Measurements from ENCODE around the gene RCBTB2. TPM values are rescaled to one million over a fixed set of nuclear protein-coding genes. Genes with fewer than 3 reads are reported as not detected.

Gene RCBTB2
- total RNA-seq, 1 experiment from 2014 or later = 11.7 TPM

DNA sequence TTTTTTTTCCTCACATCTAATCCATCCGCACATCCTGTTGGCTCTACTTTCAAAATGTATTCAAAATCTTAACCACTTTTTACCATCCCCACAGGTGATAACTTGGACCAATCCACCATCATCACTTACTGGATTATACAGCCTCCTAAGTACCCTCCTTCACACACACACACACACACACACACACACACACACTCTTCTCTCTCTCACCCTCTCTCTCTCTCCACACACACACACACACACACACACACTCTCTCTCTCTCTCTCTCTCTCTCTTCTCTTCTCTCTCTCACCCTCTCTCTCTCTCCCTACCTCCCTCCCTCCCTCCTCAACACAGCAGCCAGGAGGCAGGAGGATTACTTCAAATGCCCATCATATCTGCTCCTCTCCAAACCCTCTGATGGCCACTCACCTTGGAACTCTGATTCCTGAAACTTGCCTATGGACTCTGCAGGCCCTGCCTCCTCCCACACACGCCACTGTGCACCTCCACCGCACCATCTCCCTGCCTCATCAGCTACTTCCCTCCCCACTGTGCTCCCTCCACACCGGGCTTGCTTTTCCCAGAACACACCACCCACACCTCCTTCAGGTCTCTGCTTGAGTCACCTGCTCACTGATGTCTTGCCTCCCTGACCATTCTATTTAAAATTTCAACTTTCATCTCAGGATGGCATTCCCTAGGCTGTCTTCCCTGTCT lies 39.7 kb downstream of the RCBTB2 start:
- Histone ChIP-seq H3K4ac (ENCODE audit: low read depth, low read length) (no peak overlapping the region), H4K8ac (replicated peaks; ENCODE audit: insufficient read length, low read depth, low read length) (no peak overlapping the region), H2BK20ac (ENCODE audit: low read depth, low read length, poor library complexity, severe bottlenecking) (no peak overlapping the region), H3K27ac (ENCODE audit: insufficient read length, low read depth, low read length) (no peak overlapping the region), H3K4me1 (ENCODE audit: insufficient read depth, low read length) (peaks cover 3% of the 10 kb centered on the region), H3K23ac (ENCODE audit: insufficient read length, low read depth, low read length) (no peak overlapping the region), H2BK15ac (ENCODE audit: low read depth, low read length) (no peak overlapping the region), H3K23me2 (ENCODE audit: insufficient read length, low read depth, low read length, poor library complexity, severe bottlenecking) (no peaks in the 10 kb centered on the region), H3K9ac (ENCODE audit: extremely low read depth, insufficient read length, low read length) (no peak overlapping the region), H3T11ph (ENCODE audit: low read length) (no peak overlapping the region), H3K9me3 (ENCODE audit: control insufficient read depth, low read depth, low read length) (no peaks in the 10 kb centered on the region), H2AK5ac (ENCODE audit: insufficient read length, low read length) (no peak overlapping the region), H2BK120ac (ENCODE audit: low read depth, low read length, poor library complexity, severe bottlenecking) (no peak overlapping the region), H4K91ac (ENCODE audit: insufficient read length, low read depth, low read length) (no peak overlapping the region), H2BK5ac (ENCODE audit: insufficient read length, low read length) (no peak overlapping the region), H4K5ac (ENCODE audit: insufficient read length, low read depth, low read length) (no peak overlapping the region), H3K14ac (ENCODE audit: insufficient read depth, low read length) (no peak overlapping the region), H4K20me1 (ENCODE audit: control insufficient read depth, insufficient read depth, insufficient read length) (no peaks in the 10 kb centered on the region), H2AFZ (ENCODE audit: low read length) (no peak overlapping the region), H3K27me3 (ENCODE audit: insufficient read depth, low read length) (no peaks in the 10 kb centered on the region), H2BK12ac (ENCODE audit: insufficient read length, low read depth, low read length) (no peak overlapping the region), H3K4me2 (ENCODE audit: insufficient read depth, insufficient read length, low read length) (no peak overlapping the region), H3K18ac (ENCODE audit: insufficient read length, low read depth, low read length) (no peak overlapping the region), H3K79me2 (ENCODE audit: insufficient read depth, low read length) (no peaks in the 10 kb centered on the region), H3K56ac (ENCODE audit: insufficient read length, low read depth, low read length) (no peak overlapping the region), H3K79me1 (ENCODE audit: insufficient read depth, low read depth, low read length, poor library complexity, severe bottlenecking) (no peaks in the 10 kb centered on the region)
- H3K4me1 Mint-ChIP-seq = peaks cover 10 to 14% of the 10 kb centered on the region in 2 experiments
- no CpG with 5 or more reads among the region's 4 CpGs for WGBS (ENCODE audit: extremely low coverage, insufficient read length, low lambda C conversion rate)
- no peaks in the 10 kb centered on the region for H3K27me3 Mint-ChIP-seq (ENCODE audit: low read depth)
- H3K36me3 Mint-ChIP-seq (ENCODE audit: insufficient read depth in 1 of 3, low read depth in 3 of 3) = peaks cover 5 to 17% (median 9%) of the 10 kb centered on the region in 3 experiments; a peak in 6 of 7 replicates
- H3K27ac Mint-ChIP-seq = no peak overlapping the region
- TF ChIP-seq, protein P1, sequence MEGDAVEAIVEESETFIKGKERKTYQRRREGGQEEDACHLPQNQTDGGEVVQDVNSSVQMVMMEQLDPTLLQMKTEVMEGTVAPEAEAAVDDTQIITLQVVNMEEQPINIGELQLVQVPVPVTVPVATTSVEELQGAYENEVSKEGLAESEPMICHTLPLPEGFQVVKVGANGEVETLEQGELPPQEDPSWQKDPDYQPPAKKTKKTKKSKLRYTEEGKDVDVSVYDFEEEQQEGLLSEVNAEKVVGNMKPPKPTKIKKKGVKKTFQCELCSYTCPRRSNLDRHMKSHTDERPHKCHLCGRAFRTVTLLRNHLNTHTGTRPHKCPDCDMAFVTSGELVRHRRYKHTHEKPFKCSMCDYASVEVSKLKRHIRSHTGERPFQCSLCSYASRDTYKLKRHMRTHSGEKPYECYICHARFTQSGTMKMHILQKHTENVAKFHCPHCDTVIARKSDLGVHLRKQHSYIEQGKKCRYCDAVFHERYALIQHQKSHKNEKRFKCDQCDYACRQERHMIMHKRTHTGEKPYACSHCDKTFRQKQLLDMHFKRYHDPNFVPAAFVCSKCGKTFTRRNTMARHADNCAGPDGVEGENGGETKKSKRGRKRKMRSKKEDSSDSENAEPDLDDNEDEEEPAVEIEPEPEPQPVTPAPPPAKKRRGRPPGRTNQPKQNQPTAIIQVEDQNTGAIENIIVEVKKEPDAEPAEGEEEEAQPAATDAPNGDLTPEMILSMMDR (conservative IDR thresholded peaks at IDR 0.05) = no peak
- no peak for DNase-seq
- peaks cover 0 to under 1% of the 10 kb centered on the region in 2 experiments; a peak in 2 of 5 replicates for H3K9me3 Mint-ChIP-seq
- no peak overlapping the region for H3K4me3 Mint-ChIP-seq

Data from H9 (cell line).